Chondrocyte (in vitro differentiated cells): Measurements from ENCODE around the gene NRP2. TPM values are rescaled to one million over a fixed set of nuclear protein-coding genes. Genes with fewer than 3 reads are reported as not detected.
A peak's percentile ranks its signal among the peaks of the same experiment; 100 is the strongest.

Experiments used
- DNase-seq: peaks from one replicate; pipeline ENCODE4 v3.0.0; 2021; ENCODE audit warnings: mixed read lengths, low spot score
- H3K27ac Mint-ChIP-seq: one replicate; pipeline ENCODE4 v1.8.0; 2021; ENCODE audit warnings: mild to moderate bottlenecking, moderate library complexity, mixed read lengths; ENCODE audit not compliant: unreplicated experiment
- H3K27me3 Mint-ChIP-seq: 2 replicates; pipeline ENCODE4 v1.8.0; 2021; ENCODE audit warnings: low read depth, mixed read lengths
- H3K36me3 Mint-ChIP-seq: 2 replicates; pipeline ENCODE4 v1.8.0; 2021; ENCODE audit warnings: low read depth, mixed read lengths
- H3K4me1 Mint-ChIP-seq: 2 replicates; pipeline ENCODE4 v1.8.0; 2021; ENCODE audit warnings: low read depth, mild to moderate bottlenecking, mixed read lengths
- H3K4me3 Mint-ChIP-seq: one replicate; pipeline ENCODE4 v1.8.0; 2021; ENCODE audit warnings: mild to moderate bottlenecking, moderate library complexity, mixed read lengths; ENCODE audit not compliant: unreplicated experiment
- H3K9me3 Mint-ChIP-seq: 2 replicates; pipeline ENCODE4 v1.8.0; 2021; ENCODE audit warnings: low read depth, mixed read lengths
- total RNA-seq: library from RNA; stranded (reverse); gene quantifications from 3 replicates; pipeline ENCODE4 v1.2.1, GENCODE V29; 2021
- TF ChIP-seq, protein P1 (sequence below): fragments of 200-600 bp; sonication (generic); IDR thresholded peaks from 2 replicates; pipeline ENCODE4 v1.5.0; 2021; ENCODE audit warnings: antibody characterized with exemption, mild to moderate bottlenecking, moderate library complexity

The NRP2 gene
- total RNA-seq, 1 donor from 2014 or later: 34.5 TPM

DNA sequence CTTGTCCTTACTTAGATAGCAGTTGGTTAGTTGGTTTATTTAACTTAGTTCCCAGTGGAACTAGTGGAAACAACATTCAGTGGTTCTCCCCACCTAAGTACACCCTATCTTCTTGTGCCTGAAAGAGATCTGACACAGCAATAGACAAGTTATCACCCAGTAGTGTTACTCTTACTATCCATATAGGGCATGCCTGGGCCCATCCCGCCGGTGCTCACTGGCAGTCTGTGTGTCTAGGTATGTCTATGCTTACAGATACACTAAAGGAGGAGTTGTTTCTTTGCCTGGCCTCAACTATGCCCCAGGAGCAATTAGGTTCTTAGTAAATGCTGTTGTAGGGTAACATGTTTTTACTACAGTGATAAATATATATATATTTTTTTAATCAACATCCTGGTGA is 12.0 kb upstream of the NRP2 start:
- Mint-ChIP-seq H3K27me3 (no peaks in the 10 kb centered on the region), H3K9me3 (peaks cover 5% of the 10 kb centered on the region), H3K4me1 (no peaks in the 10 kb centered on the region), H3K4me3 (no peak overlapping the region), H3K36me3 (no peaks in the 10 kb centered on the region), H3K27ac (no peak overlapping the region)
- TF ChIP-seq, protein P1, sequence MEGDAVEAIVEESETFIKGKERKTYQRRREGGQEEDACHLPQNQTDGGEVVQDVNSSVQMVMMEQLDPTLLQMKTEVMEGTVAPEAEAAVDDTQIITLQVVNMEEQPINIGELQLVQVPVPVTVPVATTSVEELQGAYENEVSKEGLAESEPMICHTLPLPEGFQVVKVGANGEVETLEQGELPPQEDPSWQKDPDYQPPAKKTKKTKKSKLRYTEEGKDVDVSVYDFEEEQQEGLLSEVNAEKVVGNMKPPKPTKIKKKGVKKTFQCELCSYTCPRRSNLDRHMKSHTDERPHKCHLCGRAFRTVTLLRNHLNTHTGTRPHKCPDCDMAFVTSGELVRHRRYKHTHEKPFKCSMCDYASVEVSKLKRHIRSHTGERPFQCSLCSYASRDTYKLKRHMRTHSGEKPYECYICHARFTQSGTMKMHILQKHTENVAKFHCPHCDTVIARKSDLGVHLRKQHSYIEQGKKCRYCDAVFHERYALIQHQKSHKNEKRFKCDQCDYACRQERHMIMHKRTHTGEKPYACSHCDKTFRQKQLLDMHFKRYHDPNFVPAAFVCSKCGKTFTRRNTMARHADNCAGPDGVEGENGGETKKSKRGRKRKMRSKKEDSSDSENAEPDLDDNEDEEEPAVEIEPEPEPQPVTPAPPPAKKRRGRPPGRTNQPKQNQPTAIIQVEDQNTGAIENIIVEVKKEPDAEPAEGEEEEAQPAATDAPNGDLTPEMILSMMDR: no peak
- DNase-seq: no peak

DNA sequence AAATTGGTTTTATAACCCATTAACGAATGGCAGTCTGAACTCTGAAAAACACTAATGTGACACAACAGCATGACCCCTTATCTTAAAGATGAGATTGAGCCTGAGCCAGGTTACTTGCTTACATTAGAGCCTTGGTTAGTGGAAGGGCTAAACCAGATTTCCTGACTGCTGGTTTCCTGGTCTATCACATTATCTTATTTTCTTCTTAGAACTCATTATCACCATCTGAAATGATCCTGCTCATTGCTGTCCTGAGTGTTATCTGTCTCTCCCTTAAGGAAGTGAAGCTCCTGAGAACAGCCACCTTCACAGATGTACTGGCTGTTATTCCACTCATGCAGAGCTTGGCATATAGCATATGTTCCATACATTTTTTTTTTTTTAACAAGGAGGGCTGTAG is 9.0 kb upstream of the NRP2 start:
- H3K27me3 Mint-ChIP-seq: no peaks in the 10 kb centered on the region
- H3K9me3 Mint-ChIP-seq: no peaks in the 10 kb centered on the region
- no peak overlapping the region for H3K4me3 Mint-ChIP-seq
- DNase-seq: no peak
- TF ChIP-seq, protein P1: no peak
- no peak overlapping the region for H3K27ac Mint-ChIP-seq
- H3K36me3 Mint-ChIP-seq: no peaks in the 10 kb centered on the region
- H3K4me1 Mint-ChIP-seq: no peaks in the 10 kb centered on the region

DNA sequence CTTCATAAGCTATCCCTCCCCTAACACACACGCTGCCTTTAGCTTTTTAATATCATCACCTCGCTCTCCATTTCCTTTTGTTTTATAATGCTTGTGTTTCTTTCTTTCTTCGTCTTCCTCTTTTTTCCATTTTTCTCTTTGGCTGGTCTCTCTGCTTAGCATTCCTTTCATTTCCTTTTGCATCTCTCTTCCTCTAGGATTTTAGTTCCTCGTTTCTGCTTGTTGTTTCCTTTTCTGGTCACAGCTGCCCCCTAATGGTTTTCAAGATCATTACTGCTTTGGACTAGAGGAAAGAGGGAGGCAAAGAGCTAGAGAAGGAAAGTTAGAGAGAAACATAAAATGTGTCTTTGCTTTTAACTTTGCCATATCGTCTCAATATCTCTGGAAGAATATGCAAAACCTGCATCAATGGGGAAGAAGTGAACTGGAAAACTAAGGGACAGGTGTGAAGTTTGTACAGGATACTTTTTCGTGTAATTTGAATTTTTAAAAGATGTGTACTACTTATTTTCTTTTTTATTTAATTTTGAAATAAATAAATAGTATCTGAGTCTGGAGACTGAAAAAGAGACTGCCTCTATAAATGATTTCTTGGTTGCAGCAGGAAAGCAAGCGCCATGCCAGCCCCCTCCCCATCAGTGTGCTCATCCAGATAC is 6.3 kb upstream of the NRP2 start:
- no peak for DNase-seq
- TF ChIP-seq, protein P1: peak; percentile 95

DNA sequence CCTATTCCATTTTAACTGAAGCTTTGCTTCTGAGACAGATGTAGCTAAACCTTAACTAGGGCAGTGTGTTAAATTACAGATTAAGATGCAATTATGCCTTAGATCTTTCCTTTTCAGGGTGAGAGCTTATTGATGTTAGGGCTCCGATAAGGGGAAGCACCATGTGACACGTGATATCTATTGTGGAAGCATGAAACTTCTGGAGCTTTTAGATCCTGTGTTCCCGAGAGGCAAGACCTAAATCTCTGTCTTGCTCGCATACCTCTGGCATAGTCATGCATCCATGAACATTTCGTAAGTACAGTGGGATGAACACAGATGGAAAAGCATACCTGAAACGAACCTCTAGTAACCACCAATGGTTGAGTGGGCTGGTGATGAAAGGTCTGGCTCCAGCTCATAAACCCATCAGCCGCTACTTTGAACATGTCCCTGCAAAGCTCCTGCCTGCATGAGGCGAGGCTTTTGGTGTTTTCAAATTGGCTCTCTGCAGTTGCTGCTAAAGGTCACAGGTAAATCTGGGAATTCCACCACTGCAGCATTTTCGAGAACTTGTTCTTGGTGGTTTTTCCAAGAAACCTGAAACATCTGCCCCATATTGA is 3.7 kb upstream of the NRP2 start:
- DNase-seq: no peak
- Mint-ChIP-seq H3K27ac (no peak overlapping the region), H3K4me1 (peaks cover 24% of the 10 kb centered on the region), H3K36me3 (no peaks in the 10 kb centered on the region), H3K27me3 (no peaks in the 10 kb centered on the region), H3K9me3 (no peaks in the 10 kb centered on the region), H3K4me3 (no peak overlapping the region)
- TF ChIP-seq, protein P1: no peak

More for the DNA sequence above, 6.3 kb upstream of the NRP2 start:
- H3K27me3 Mint-ChIP-seq: no peaks in the 10 kb centered on the region
- no peak overlapping the region for H3K27ac Mint-ChIP-seq
- H3K36me3 Mint-ChIP-seq: no peaks in the 10 kb centered on the region
- H3K4me3 Mint-ChIP-seq: no peak overlapping the region
- H3K9me3 Mint-ChIP-seq: no peaks in the 10 kb centered on the region
- H3K4me1 Mint-ChIP-seq: peaks cover 8% of the 10 kb centered on the region

DNA sequence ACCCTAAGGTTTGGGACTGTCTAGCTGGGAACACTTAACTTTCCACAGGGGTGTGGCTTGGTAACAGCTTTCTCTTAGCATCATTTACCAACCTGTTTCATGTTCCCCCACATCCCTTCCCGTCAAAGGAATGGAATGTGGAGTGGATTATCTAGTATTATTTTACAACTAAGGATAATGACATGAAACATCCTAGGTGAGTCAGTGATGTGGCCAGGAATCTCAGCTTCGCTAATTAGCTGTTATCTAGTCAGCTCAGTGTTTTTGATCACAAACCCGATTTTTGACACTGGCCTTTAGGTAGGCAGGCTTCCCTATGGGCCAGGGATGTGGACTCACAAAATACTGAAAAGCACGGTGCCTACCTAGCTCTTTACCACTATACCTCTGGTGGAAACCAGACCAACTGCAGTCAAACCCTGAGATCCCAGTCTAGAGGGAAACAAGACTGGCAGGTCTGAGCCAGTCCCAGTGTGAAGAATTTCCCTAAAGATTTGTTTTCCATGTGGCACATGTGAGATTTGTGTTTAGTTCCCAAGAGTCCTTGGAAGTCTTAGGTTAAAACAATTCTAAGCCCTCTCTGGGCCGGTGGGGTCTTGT is 2.8 kb upstream of the NRP2 start:
- TF ChIP-seq, protein P1: no peak
- Mint-ChIP-seq H3K9me3 (no peaks in the 10 kb centered on the region), H3K27me3 (no peaks in the 10 kb centered on the region), H3K4me3 (no peak overlapping the region), H3K4me1 (peaks cover 32% of the 10 kb centered on the region), H3K36me3 (no peaks in the 10 kb centered on the region), H3K27ac (no peak overlapping the region)
- DNase-seq: no peak
